Smooth muscle cell (in vitro differentiated cells): Measurements from ENCODE around the gene PIAS3. TPM values are rescaled to one million over a fixed set of nuclear protein-coding genes. Genes with fewer than 3 reads are reported as not detected.

Experiments used
- DNase-seq: peaks from one replicate; lab custom pipeline; 2025; ENCODE audit not compliant: unreplicated experiment; lab: John Stamatoyannopoulos, UW
- H2AFZ ChIP-seq: fragments of 200-600 bp; sonication (generic); 2 replicates; pipeline ENCODE4 v1.6.0; 2016; ENCODE audit warnings: antibody characterized with exemption, low read depth, mild to moderate bottlenecking
- H3F3A ChIP-seq: fragments of 200-600 bp; sonication (generic); 2 replicates; pipeline ENCODE4 v1.6.0; 2017; ENCODE audit warnings: antibody characterized with exemption, low read depth
- H3K27ac ChIP-seq: fragments of 200-600 bp; sonication (generic); 2 replicates; pipeline ENCODE4 v1.5.1; 2016; ENCODE audit warnings: low read depth, mild to moderate bottlenecking
- H3K27me3 ChIP-seq: fragments of 200-600 bp; sonication (generic); 2 replicates; pipeline ENCODE4 v1.6.1; 2016; ENCODE audit warnings: low read depth, mild to moderate bottlenecking
- H3K36me3 ChIP-seq: fragments of 200-600 bp; sonication (generic); 2 replicates; pipeline ENCODE4 v1.5.1; 2016; ENCODE audit warnings: low read depth
- H3K4me1 ChIP-seq: fragments of 200-600 bp; sonication (generic); 2 replicates; pipeline ENCODE4 v1.5.1; 2016; ENCODE audit warnings: low read depth
- H3K4me2 ChIP-seq: fragments of 200-600 bp; sonication (generic); 2 replicates; pipeline ENCODE4 v1.6.0; 2016; ENCODE audit warnings: mild to moderate bottlenecking
- H3K4me3 ChIP-seq: fragments of 200-600 bp; sonication (generic); 2 replicates; pipeline ENCODE4 v1.5.1; 2016; ENCODE audit warnings: mild to moderate bottlenecking
- H3K79me2 ChIP-seq: fragments of 200-600 bp; sonication (generic); 2 replicates; pipeline ENCODE4 v1.6.0; 2016; ENCODE audit warnings: low read depth, mild to moderate bottlenecking
- H3K9ac ChIP-seq: fragments of 200-600 bp; sonication (generic); 2 replicates; pipeline ENCODE4 v1.6.0; 2016; ENCODE audit warnings: low read depth
- H3K9me3 ChIP-seq: fragments of 200-600 bp; sonication (generic); replicated peaks from 2 replicates; pipeline ENCODE4 v1.5.1; 2016; ENCODE audit warnings: low read depth
- H4K20me1 ChIP-seq: fragments of 200-600 bp; sonication (generic); 2 replicates; pipeline ENCODE4 v1.6.0; 2016; ENCODE audit warnings: low read depth
- CTCF ChIP-seq: fragments of 200-600 bp; sonication (generic); IDR thresholded peaks from 2 replicates; pipeline ENCODE4 v1.5.1; 2017; ENCODE audit warnings: borderline replicate concordance, mild to moderate bottlenecking, antibody characterized with exemption; ENCODE audit not compliant: insufficient read depth, poor library complexity, severe bottlenecking
- WGBS: methylation state at CpG from one replicate; pipeline ENCODE4 v1.1.7; 2016; ENCODE audit warnings: low lambda C conversion rate; 5-methylcytosine and 5-hydroxymethylcytosine counted together
- polyA plus RNA-seq: library from polyadenylated mRNA; unstranded; fragments of >200 nt; fragmentation: Nextera tagmentation; extraction: Ambion mirVana; gene quantifications from 2 replicates; pipeline ENCODE4 v1.2.1, GENCODE V29; 2016
- total RNA-seq: library from RNA; depleted of rRNA; stranded (reverse); fragments of >200 nt; gene quantifications from 2 replicates; pipeline ENCODE4 v1.2.3, GENCODE V29; 2014

The PIAS3 gene
- total and polyA plus RNA-seq, 2 experiments from 2014 or later, result 39.2 to 57.6 TPM

GRCh38 chr1:145893306-145894055 lies 34.6 kb upstream of the PIAS3 start:
- no peaks in the 10 kb centered on the region for H3K9me3 ChIP-seq
- TF ChIP-seq CTCF, result no peak
- no peaks in the 10 kb centered on the region for H3K36me3 ChIP-seq
- no peaks in the 10 kb centered on the region for H3K79me2 ChIP-seq
- peaks cover 10% of the 10 kb centered on the region for H3K4me1 ChIP-seq
- DNase-seq, result no peak
- H3K27me3 ChIP-seq, result no peaks in the 10 kb centered on the region
- no peak overlapping the region for H2AFZ ChIP-seq
- no peaks in the 10 kb centered on the region for H4K20me1 ChIP-seq
- no peak overlapping the region for H3K4me2 ChIP-seq
- WGBS, result 93% methylated on average over 7 of the region's 7 CpGs
- peaks cover 3% of the 10 kb centered on the region for H3F3A ChIP-seq
- H3K4me3 ChIP-seq, result no peak overlapping the region
- H3K9ac ChIP-seq, result no peak overlapping the region
- H3K27ac ChIP-seq, result no peak overlapping the region

GRCh38 chr1:145892486-145893087 lies 33.7 kb upstream of the PIAS3 start:
- peak overlapping the region; percentile 81 for H3K27ac ChIP-seq
- H2AFZ ChIP-seq, result peak overlapping the region; percentile 95
- no peaks in the 10 kb centered on the region for H3K79me2 ChIP-seq
- H3K9ac ChIP-seq, result peak overlapping the region; percentile 10
- 56% methylated on average over 3 of the region's 3 CpGs for WGBS
- no peak for TF ChIP-seq CTCF
- DNase-seq, result no peak
- peak overlapping the region; percentile 12 for H3K4me3 ChIP-seq
- no peaks in the 10 kb centered on the region for H3K9me3 ChIP-seq
- H4K20me1 ChIP-seq, result no peaks in the 10 kb centered on the region
- no peaks in the 10 kb centered on the region for H3K27me3 ChIP-seq
- peak overlapping the region; percentile 73 for H3K4me2 ChIP-seq
- peaks cover 3% of the 10 kb centered on the region for H3F3A ChIP-seq
- no peaks in the 10 kb centered on the region for H3K36me3 ChIP-seq
- peaks cover 10% of the 10 kb centered on the region for H3K4me1 ChIP-seq

- Histone ChIP-seq H3K27ac (peak overlapping the region; percentile 81), H3K9ac (peak overlapping the region; percentile 10), H3K4me3 (peak overlapping the region; percentile 12), H2AFZ (peak overlapping the region; percentile 95), H3K4me2 (peak overlapping the region; percentile 73), H4K20me1 (no peaks in the 10 kb centered on the region), H3K27me3 (no peaks in the 10 kb centered on the region), H3K4me1 (peaks cover 10% of the 10 kb centered on the region), H3K36me3 (no peaks in the 10 kb centered on the region), H3K9me3 (no peaks in the 10 kb centered on the region), H3K79me2 (no peaks in the 10 kb centered on the region), H3F3A (peaks cover 3% of the 10 kb centered on the region)
- TF ChIP-seq CTCF, result peak; percentile 81
- 2% methylated on average over 6 of the region's 6 CpGs for WGBS
- DNase-seq, result peak; percentile 70
Measured at GRCh38 chr1:145891587-145892485, 33.0 kb upstream of the PIAS3 start.
